ENCODE results near the gene CCP110.

DNA sequence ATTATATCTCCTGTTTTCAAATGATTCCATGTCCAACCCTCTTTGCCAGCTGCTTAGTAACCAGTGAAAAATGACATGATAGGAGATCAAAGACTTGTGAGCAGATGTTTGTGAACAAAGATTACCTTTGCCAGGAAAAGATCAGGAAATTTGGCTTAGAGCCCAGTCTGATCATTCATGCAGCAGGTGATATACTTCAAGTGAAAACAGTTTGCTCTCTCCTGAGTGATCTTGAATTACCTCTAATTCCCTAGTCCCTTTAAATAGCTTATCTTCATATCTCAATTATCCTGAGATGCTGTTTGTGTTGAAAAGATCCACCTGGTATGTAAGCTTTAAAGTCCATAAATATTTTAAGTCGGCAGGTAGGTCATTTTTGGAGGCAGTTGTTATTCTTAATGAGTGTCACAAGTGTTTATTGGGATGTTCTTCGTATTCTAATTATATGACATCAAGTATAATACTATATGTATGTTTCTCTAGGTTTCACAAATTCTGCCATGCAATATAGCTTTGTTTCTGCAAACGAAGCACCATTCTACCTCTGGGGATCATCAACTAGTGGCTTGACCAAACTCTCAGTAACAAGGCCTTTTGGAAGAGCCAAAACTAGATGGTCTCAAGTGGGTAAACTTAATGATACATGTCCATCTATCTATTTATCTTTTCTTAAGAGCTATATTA, 18.5 kb downstream of the CCP110 start:
- TF ChIP-seq, protein P1, sequence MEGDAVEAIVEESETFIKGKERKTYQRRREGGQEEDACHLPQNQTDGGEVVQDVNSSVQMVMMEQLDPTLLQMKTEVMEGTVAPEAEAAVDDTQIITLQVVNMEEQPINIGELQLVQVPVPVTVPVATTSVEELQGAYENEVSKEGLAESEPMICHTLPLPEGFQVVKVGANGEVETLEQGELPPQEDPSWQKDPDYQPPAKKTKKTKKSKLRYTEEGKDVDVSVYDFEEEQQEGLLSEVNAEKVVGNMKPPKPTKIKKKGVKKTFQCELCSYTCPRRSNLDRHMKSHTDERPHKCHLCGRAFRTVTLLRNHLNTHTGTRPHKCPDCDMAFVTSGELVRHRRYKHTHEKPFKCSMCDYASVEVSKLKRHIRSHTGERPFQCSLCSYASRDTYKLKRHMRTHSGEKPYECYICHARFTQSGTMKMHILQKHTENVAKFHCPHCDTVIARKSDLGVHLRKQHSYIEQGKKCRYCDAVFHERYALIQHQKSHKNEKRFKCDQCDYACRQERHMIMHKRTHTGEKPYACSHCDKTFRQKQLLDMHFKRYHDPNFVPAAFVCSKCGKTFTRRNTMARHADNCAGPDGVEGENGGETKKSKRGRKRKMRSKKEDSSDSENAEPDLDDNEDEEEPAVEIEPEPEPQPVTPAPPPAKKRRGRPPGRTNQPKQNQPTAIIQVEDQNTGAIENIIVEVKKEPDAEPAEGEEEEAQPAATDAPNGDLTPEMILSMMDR (IDR thresholded peaks at IDR 0.05): no peak
- TF ChIP-seq EZH2 (IDR thresholded peaks at IDR 0.05; ENCODE audit: borderline replicate concordance, insufficient read depth, low read depth, low read length, poor library complexity, severe bottlenecking): no peak

Data from B cell (primary cell).